GM23338 (cell line): ENCODE data around the gene TNFSF13B. TPM values are rescaled to one million over a fixed set of nuclear protein-coding genes. Genes with fewer than 3 reads are reported as not detected.

ENCODE experiments used
- ATAC-seq: fragments of 200-7000 bp; cut with Tn5 transposase; 3 replicates; pipeline ENCODE4 v1.9.1; 2020
- DNase-seq: peaks from one replicate; pipeline ENCODE4 v3.0.0-alpha.2; 2015; ENCODE audit warnings: low spot score
- H2AFZ ChIP-seq: fragments of 200-600 bp; sonication (generic); 2 replicates; pipeline ENCODE4 v1.8.0; 2016; ENCODE audit warnings: antibody characterized with exemption, mild to moderate bottlenecking, moderate library complexity
- H3F3A ChIP-seq: fragments of 200-600 bp; sonication (generic); replicated peaks from 2 replicates; pipeline ENCODE4 v1.8.0; 2017; ENCODE audit warnings: antibody characterized with exemption, mixed run types, low read depth
- H3K27ac ChIP-seq: fragments of 200-600 bp; sonication (generic); 2 replicates; pipeline ENCODE4 v1.6.1; 2016; ENCODE audit warnings: low read depth
- H3K27me3 ChIP-seq: fragments of 200-600 bp; sonication (generic); 2 replicates; pipeline ENCODE4 v1.8.0; 2016; ENCODE audit warnings: mild to moderate bottlenecking, mixed run types, moderate library complexity; ENCODE audit not compliant: insufficient read depth
- H3K36me3 ChIP-seq: fragments of 200-600 bp; sonication (generic); 2 replicates; pipeline ENCODE4 v1.8.0; 2016; ENCODE audit warnings: mild to moderate bottlenecking; ENCODE audit not compliant: insufficient read depth
- H3K4me1 ChIP-seq: fragments of 200-600 bp; sonication (generic); 2 replicates; pipeline ENCODE4 v1.8.0; 2016; ENCODE audit warnings: mild to moderate bottlenecking, moderate library complexity; ENCODE audit not compliant: insufficient read depth
- H3K4me2 ChIP-seq: fragments of 200-600 bp; sonication (generic); 2 replicates; pipeline ENCODE4 v1.7.1; 2017; ENCODE audit warnings: mixed run types
- H3K4me3 ChIP-seq: fragments of 200-600 bp; sonication (generic); 2 replicates; pipeline ENCODE4 v1.6.1; 2016; ENCODE audit warnings: mixed run types
- H3K79me2 ChIP-seq: fragments of 200-600 bp; sonication (generic); replicated peaks from 2 replicates; pipeline ENCODE4 v1.8.0; 2017; ENCODE audit warnings: mild to moderate bottlenecking; ENCODE audit not compliant: insufficient read depth
- H3K9me2 ChIP-seq: fragments of 200-600 bp; sonication (generic); 2 replicates; pipeline ENCODE4 v1.8.0; 2017; ENCODE audit not compliant: insufficient read depth
- H4K20me1 ChIP-seq: fragments of 200-600 bp; sonication (generic); replicated peaks from 2 replicates; pipeline ENCODE4 v1.8.0; 2017; ENCODE audit warnings: mild to moderate bottlenecking; ENCODE audit not compliant: insufficient read depth
- H3K27ac Mint-ChIP-seq: 2 replicates; pipeline ENCODE4 v1.8.0; 2020; ENCODE audit warnings: inconsistent platforms, mild to moderate bottlenecking, moderate library complexity, mixed read lengths
- H3K27me3 Mint-ChIP-seq: 3 replicates; pipeline ENCODE4 v1.8.0; 2022; ENCODE audit warnings: low read depth, mild to moderate bottlenecking, moderate library complexity, mixed read lengths, inconsistent platforms; ENCODE audit not compliant: insufficient read depth, poor library complexity
- H3K36me3 Mint-ChIP-seq: 3 replicates; pipeline ENCODE4 v1.8.0; 2021; ENCODE audit warnings: low read depth, mild to moderate bottlenecking, inconsistent platforms, moderate library complexity, mixed read lengths
- H3K4me1 Mint-ChIP-seq: 3 replicates; pipeline ENCODE4 v1.8.0; 2020; ENCODE audit warnings: mild to moderate bottlenecking, inconsistent platforms, mixed read lengths
- H3K4me3 Mint-ChIP-seq: 3 replicates; pipeline ENCODE4 v1.8.0; 2021; ENCODE audit warnings: moderate library complexity, mild to moderate bottlenecking, inconsistent platforms, mixed read lengths
- H3K9me3 Mint-ChIP-seq: 3 replicates; pipeline ENCODE4 v1.8.0; 2020; ENCODE audit warnings: moderate library complexity, mild to moderate bottlenecking, inconsistent platforms, mixed read lengths
- CREB1 ChIP-seq: fragments of 250-450 bp; sonication (Bioruptor Pico); IDR thresholded peaks from 2 replicates; pipeline ENCODE4 v1.5.0; 2020; ENCODE audit warnings: low read depth, mild to moderate bottlenecking, moderate library complexity
- EZH2 ChIP-seq: fragments of 200-600 bp; sonication (generic); IDR thresholded peaks from one replicate; pipeline ENCODE4 v1.8.0; 2017; ENCODE audit warnings: antibody characterized with exemption, mild to moderate bottlenecking, low read depth; ENCODE audit not compliant: unreplicated experiment
- EZH2phosphoT487 ChIP-seq: fragments of 200-600 bp; sonication (generic); IDR thresholded peaks from one replicate; pipeline ENCODE4 v1.8.1; 2018; ENCODE audit warnings: antibody characterized with exemption; ENCODE audit not compliant: unreplicated experiment
- JUNB ChIP-seq: IDR thresholded peaks from one replicate; pipeline ENCODE4 v1.6.1; 2016; ENCODE audit warnings: antibody characterized with exemption; ENCODE audit not compliant: unreplicated experiment
- NANOG ChIP-seq: IDR thresholded peaks from 2 replicates; pipeline ENCODE4 v1.6.1; 2016; ENCODE audit warnings: antibody characterized with exemption, borderline replicate concordance
- POLR2AphosphoS5 ChIP-seq: IDR thresholded peaks from 2 replicates; pipeline ENCODE4 v1.6.1; 2016; ENCODE audit warnings: antibody characterized with exemption, low read depth
- REST ChIP-seq: IDR thresholded peaks from one replicate; pipeline ENCODE4 v1.6.1; 2018; ENCODE audit warnings: antibody characterized with exemption; ENCODE audit not compliant: unreplicated experiment
- STAT1 ChIP-seq: IDR thresholded peaks from one replicate; pipeline ENCODE4 v1.6.1; 2016; ENCODE audit warnings: antibody characterized with exemption; ENCODE audit not compliant: unreplicated experiment
- ZNF114 ChIP-seq: fragments of 250-450 bp; sonication (Bioruptor Pico); IDR thresholded peaks from 2 replicates; pipeline ENCODE4 v1.5.0; 2020; ENCODE audit warnings: mild to moderate bottlenecking, moderate library complexity
- ZNF331 ChIP-seq: fragments of 250-450 bp; sonication (Bioruptor Pico); IDR thresholded peaks from 2 replicates; pipeline ENCODE4 v1.5.0; 2020; ENCODE audit warnings: low read depth, mild to moderate bottlenecking, moderate library complexity
- polyA plus RNA-seq: library from polyadenylated mRNA; unstranded; fragments of >200 nt; fragmentation: Nextera tagmentation; extraction: Ambion mirVana; gene quantifications from 2 replicates; pipeline ENCODE4 v1.2.1, GENCODE V29; 2016
- total RNA-seq: library from RNA; depleted of rRNA; stranded (reverse); fragments of >200 nt; shearing (Covaris generic); gene quantifications from 2 replicates; pipeline ENCODE4 v1.2.3, GENCODE V29; 2014
- TF ChIP-seq, protein P1 (sequence below), 2 experiments: fragments of 200-600 bp in 1 of 2; sonication (generic) in 1 of 2; conservative IDR thresholded peaks; 2 replicates each; pipeline versions ENCODE4 v1.5.1 to v1.6.1; 2016 to 2017; ENCODE audit warnings: antibody characterized with exemption in 2 of 2, low read depth in 2 of 2, mild to moderate bottlenecking in 2 of 2, moderate library complexity in 1 of 2
- TF ChIP-seq, protein P2 (sequence below): fragments of 250-450 bp; sonication (Bioruptor Pico); IDR thresholded peaks from 2 replicates; pipeline ENCODE4 v1.5.0; 2020; ENCODE audit warnings: mild to moderate bottlenecking, moderate library complexity
- TF ChIP-seq, protein P3 (sequence below): IDR thresholded peaks from 2 replicates; pipeline ENCODE4 v1.6.1; 2016; ENCODE audit warnings: antibody characterized with exemption

Gene TNFSF13B
- total and polyA plus RNA-seq, 2 experiments from 2014 or later = 0.10 to 0.55 TPM

DNA sequence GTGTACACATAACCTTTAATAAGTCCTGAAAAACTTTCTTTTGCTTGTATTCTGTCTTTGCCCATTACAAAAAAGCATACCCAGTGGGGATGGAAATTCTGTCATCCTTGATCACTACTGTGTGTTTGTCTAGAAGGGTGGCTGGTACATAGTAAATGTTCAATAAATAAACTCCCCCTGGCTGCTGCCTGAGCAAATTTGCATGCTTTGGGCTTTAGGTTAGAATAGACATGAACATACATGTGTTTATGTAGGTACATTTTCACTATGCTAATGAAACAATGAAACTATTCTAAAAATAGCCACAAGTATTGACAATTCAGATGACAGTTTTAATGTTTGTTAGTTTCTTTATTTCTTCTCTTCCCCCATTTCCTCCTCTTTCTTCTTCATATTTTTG lies 36.1 kb downstream of the TNFSF13B start:
- no peak overlapping the region for H2AFZ ChIP-seq
- ATAC-seq = no peak
- no peak for DNase-seq
- no peak overlapping the region for H3K4me2 ChIP-seq
- H3K4me3 Mint-ChIP-seq = no peak overlapping the region
- no peaks in the 10 kb centered on the region for H4K20me1 ChIP-seq
- no peaks in the 10 kb centered on the region for H3K27me3 Mint-ChIP-seq
- H3K27ac ChIP-seq = no peak overlapping the region
- H3K27me3 ChIP-seq = no peaks in the 10 kb centered on the region
- no peak overlapping the region for H3K4me3 ChIP-seq
- no peaks in the 10 kb centered on the region for H3K9me2 ChIP-seq
- H3K9me3 Mint-ChIP-seq = peaks cover 4% of the 10 kb centered on the region; the same call in 1 of the 3 replicates
- no peaks in the 10 kb centered on the region for H3F3A ChIP-seq
- no peak for TF ChIP-seq EZH2phosphoT487
- TF ChIP-seq STAT1 = no peak
- no peak for TF ChIP-seq NANOG
- TF ChIP-seq POLR2AphosphoS5 = no peak
- no peak for TF ChIP-seq JUNB
- no peak for TF ChIP-seq EZH2
- no peak for TF ChIP-seq REST
- no peak for TF ChIP-seq CREB1 (CRISPR knock-in tag)
- TF ChIP-seq ZNF331 (CRISPR knock-in tag) = no peak
- TF ChIP-seq, protein P1, sequence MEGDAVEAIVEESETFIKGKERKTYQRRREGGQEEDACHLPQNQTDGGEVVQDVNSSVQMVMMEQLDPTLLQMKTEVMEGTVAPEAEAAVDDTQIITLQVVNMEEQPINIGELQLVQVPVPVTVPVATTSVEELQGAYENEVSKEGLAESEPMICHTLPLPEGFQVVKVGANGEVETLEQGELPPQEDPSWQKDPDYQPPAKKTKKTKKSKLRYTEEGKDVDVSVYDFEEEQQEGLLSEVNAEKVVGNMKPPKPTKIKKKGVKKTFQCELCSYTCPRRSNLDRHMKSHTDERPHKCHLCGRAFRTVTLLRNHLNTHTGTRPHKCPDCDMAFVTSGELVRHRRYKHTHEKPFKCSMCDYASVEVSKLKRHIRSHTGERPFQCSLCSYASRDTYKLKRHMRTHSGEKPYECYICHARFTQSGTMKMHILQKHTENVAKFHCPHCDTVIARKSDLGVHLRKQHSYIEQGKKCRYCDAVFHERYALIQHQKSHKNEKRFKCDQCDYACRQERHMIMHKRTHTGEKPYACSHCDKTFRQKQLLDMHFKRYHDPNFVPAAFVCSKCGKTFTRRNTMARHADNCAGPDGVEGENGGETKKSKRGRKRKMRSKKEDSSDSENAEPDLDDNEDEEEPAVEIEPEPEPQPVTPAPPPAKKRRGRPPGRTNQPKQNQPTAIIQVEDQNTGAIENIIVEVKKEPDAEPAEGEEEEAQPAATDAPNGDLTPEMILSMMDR (conservative IDR thresholded peaks at IDR 0.05; ENCODE audit: low read depth in 2 of 2) = no peak
- TF ChIP-seq, protein P2, sequence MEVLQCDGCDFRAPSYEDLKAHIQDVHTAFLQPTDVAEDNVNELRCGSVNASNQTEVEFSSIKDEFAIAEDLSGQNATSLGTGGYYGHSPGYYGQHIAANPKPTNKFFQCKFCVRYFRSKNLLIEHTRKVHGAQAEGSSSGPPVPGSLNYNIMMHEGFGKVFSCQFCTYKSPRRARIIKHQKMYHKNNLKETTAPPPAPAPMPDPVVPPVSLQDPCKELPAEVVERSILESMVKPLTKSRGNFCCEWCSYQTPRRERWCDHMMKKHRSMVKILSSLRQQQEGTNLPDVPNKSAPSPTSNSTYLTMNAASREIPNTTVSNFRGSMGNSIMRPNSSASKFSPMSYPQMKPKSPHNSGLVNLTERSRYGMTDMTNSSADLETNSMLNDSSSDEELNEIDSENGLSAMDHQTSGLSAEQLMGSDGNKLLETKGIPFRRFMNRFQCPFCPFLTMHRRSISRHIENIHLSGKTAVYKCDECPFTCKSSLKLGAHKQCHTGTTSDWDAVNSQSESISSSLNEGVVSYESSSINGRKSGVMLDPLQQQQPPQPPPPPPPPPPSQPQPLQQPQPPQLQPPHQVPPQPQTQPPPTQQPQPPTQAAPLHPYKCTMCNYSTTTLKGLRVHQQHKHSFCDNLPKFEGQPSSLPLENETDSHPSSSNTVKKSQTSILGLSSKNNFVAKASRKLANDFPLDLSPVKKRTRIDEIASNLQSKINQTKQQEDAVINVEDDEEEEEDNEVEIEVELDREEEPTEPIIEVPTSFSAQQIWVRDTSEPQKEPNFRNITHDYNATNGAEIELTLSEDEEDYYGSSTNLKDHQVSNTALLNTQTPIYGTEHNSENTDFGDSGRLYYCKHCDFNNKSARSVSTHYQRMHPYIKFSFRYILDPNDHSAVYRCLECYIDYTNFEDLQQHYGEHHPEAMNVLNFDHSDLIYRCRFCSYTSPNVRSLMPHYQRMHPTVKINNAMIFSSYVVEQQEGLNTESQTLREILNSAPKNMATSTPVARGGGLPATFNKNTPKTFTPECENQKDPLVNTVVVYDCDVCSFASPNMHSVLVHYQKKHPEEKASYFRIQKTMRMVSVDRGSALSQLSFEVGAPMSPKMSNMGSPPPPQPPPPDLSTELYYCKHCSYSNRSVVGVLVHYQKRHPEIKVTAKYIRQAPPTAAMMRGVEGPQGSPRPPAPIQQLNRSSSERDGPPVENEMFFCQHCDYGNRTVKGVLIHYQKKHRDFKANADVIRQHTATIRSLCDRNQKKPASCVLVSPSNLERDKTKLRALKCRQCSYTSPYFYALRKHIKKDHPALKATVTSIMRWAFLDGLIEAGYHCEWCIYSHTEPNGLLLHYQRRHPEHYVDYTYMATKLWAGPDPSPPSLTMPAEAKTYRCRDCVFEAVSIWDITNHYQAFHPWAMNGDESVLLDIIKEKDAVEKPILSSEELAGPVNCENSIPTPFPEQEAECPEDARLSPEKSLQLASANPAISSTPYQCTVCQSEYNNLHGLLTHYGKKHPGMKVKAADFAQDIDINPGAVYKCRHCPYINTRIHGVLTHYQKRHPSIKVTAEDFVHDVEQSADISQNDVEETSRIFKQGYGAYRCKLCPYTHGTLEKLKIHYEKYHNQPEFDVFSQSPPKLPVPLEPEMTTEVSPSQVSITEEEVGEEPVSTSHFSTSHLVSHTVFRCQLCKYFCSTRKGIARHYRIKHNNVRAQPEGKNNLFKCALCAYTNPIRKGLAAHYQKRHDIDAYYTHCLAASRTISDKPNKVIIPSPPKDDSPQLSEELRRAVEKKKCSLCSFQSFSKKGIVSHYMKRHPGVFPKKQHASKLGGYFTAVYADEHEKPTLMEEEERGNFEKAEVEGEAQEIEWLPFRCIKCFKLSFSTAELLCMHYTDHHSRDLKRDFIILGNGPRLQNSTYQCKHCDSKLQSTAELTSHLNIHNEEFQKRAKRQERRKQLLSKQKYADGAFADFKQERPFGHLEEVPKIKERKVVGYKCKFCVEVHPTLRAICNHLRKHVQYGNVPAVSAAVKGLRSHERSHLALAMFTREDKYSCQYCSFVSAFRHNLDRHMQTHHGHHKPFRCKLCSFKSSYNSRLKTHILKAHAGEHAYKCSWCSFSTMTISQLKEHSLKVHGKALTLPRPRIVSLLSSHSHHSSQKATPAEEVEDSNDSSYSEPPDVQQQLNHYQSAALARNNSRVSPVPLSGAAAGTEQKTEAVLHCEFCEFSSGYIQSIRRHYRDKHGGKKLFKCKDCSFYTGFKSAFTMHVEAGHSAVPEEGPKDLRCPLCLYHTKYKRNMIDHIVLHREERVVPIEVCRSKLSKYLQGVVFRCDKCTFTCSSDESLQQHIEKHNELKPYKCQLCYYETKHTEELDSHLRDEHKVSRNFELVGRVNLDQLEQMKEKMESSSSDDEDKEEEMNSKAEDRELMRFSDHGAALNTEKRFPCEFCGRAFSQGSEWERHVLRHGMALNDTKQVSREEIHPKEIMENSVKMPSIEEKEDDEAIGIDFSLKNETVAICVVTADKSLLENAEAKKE (CRISPR knock-in tag) = no peak
- TF ChIP-seq, protein P3, sequence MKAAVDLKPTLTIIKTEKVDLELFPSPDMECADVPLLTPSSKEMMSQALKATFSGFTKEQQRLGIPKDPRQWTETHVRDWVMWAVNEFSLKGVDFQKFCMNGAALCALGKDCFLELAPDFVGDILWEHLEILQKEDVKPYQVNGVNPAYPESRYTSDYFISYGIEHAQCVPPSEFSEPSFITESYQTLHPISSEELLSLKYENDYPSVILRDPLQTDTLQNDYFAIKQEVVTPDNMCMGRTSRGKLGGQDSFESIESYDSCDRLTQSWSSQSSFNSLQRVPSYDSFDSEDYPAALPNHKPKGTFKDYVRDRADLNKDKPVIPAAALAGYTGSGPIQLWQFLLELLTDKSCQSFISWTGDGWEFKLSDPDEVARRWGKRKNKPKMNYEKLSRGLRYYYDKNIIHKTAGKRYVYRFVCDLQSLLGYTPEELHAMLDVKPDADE = no peak
- no peak for TF ChIP-seq ZNF114 (CRISPR knock-in tag)
- H3K36me3 Mint-ChIP-seq = peaks cover 2% of the 10 kb centered on the region; the same call in 1 of the 3 replicates
- no peaks in the 10 kb centered on the region for H3K79me2 ChIP-seq
- H3K36me3 ChIP-seq = no peaks in the 10 kb centered on the region
- H3K4me1 Mint-ChIP-seq = no peaks in the 10 kb centered on the region
- H3K4me1 ChIP-seq = no peaks in the 10 kb centered on the region
- no peak overlapping the region for H3K27ac Mint-ChIP-seq
